Measurements from ENCODE around the gene PNMA6E.

The PNMA6E gene

GRCh38 chrX:153446950-153447580 is 45.9 kb upstream of the PNMA6E start:
- DNase-seq (ENCODE audit: extremely low spot score): no peak
- CTCF ChIA-PET: no interaction called here
- POLR2A ChIA-PET: no interaction called here
- TF ChIP-seq NFRKB (IDR thresholded peaks at IDR 0.05) (no peak), LEF1 (IDR thresholded peaks at IDR 0.05; ENCODE audit: borderline replicate concordance) (no peak), PKNOX1 (IDR thresholded peaks at IDR 0.05) (no peak), FOXA1 (IDR thresholded peaks at IDR 0.05) (no peak), BHLHE40 (IDR thresholded peaks at IDR 0.05; ENCODE audit: borderline replicate concordance) (no peak), FOXK2 (IDR thresholded peaks at IDR 0.05) (no peak), FOXM1 (IDR thresholded peaks at IDR 0.05; ENCODE audit: borderline replicate concordance) (no peak), L3MBTL2 (conservative IDR thresholded peaks at IDR 0.05) (no peak), SUZ12 (IDR thresholded peaks at IDR 0.05) (no peak), SP1 (IDR thresholded peaks at IDR 0.05) (no peak), TARDBP (IDR thresholded peaks at IDR 0.05) (no peak), HDGF (IDR thresholded peaks at IDR 0.05; ENCODE audit: borderline replicate concordance) (no peak), CTBP1 (IDR thresholded peaks at IDR 0.05; ENCODE audit: borderline replicate concordance) (no peak), ELF4 (IDR thresholded peaks at IDR 0.05) (no peak), ARNT (IDR thresholded peaks at IDR 0.05) (no peak), ZNF384 (IDR thresholded peaks at IDR 0.05) (no peak)

GRCh38 chrX:153446636-153446936 is 45.4 kb upstream of the PNMA6E start:
- no peak for DNase-seq (ENCODE audit: extremely low spot score)
- TF ChIP-seq FOXA1 (IDR thresholded peaks at IDR 0.05): no peak
- TF ChIP-seq HDGF (IDR thresholded peaks at IDR 0.05; ENCODE audit: borderline replicate concordance): no peak
- TF ChIP-seq FOXM1 (IDR thresholded peaks at IDR 0.05; ENCODE audit: borderline replicate concordance): no peak
- no peak for TF ChIP-seq PKNOX1 (IDR thresholded peaks at IDR 0.05)
- TF ChIP-seq TARDBP (IDR thresholded peaks at IDR 0.05): no peak
- no peak for TF ChIP-seq LEF1 (IDR thresholded peaks at IDR 0.05; ENCODE audit: borderline replicate concordance)
- no peak for TF ChIP-seq SUZ12 (IDR thresholded peaks at IDR 0.05)
- no peak for TF ChIP-seq BHLHE40 (IDR thresholded peaks at IDR 0.05; ENCODE audit: borderline replicate concordance)
- TF ChIP-seq SP1 (IDR thresholded peaks at IDR 0.05): no peak
- no peak for TF ChIP-seq ELF4 (IDR thresholded peaks at IDR 0.05)
- TF ChIP-seq FOXK2 (IDR thresholded peaks at IDR 0.05): no peak
- TF ChIP-seq ARNT (IDR thresholded peaks at IDR 0.05): no peak
- TF ChIP-seq L3MBTL2 (conservative IDR thresholded peaks at IDR 0.05): no peak
- TF ChIP-seq CTBP1 (IDR thresholded peaks at IDR 0.05; ENCODE audit: borderline replicate concordance): no peak
- TF ChIP-seq NFRKB (IDR thresholded peaks at IDR 0.05): no peak
- no peak for TF ChIP-seq ZNF384 (IDR thresholded peaks at IDR 0.05)
- ChIA-PET POLR2A (interaction anchor here (1.5 kb wide), 1 partner anchor 9 kb away, joined by 3 read pairs; no protein-coding TSS in a partner anchor), CTCF (no interaction called here)

GRCh38 chrX:153445856-153446635 is 44.9 kb upstream of the PNMA6E start, which contains the start of gene TREX2:
Gene TREX2 (minus strand): TSS chrX:153446056. CDS start chrX:153445430, 626 bp downstream.
- POLR2A ChIA-PET: interaction anchor here (1.5 kb wide), 1 partner anchor 8 kb away, joined by 3 read pairs; no protein-coding TSS in a partner anchor
- DNase-seq (ENCODE audit: extremely low spot score): no peak
- CTCF ChIA-PET: no interaction called here
- no peak for TF ChIP-seq SP1 (IDR thresholded peaks at IDR 0.05)
- TF ChIP-seq PKNOX1 (IDR thresholded peaks at IDR 0.05): no peak
- no peak for TF ChIP-seq TARDBP (IDR thresholded peaks at IDR 0.05)
- no peak for TF ChIP-seq CTBP1 (IDR thresholded peaks at IDR 0.05; ENCODE audit: borderline replicate concordance)
- no peak for TF ChIP-seq HDGF (IDR thresholded peaks at IDR 0.05; ENCODE audit: borderline replicate concordance)
- TF ChIP-seq FOXK2 (IDR thresholded peaks at IDR 0.05): no peak
- TF ChIP-seq LEF1 (IDR thresholded peaks at IDR 0.05; ENCODE audit: borderline replicate concordance): no peak
- no peak for TF ChIP-seq L3MBTL2 (conservative IDR thresholded peaks at IDR 0.05)
- TF ChIP-seq ARNT (IDR thresholded peaks at IDR 0.05): no peak
- TF ChIP-seq ELF4 (IDR thresholded peaks at IDR 0.05): no peak
- TF ChIP-seq FOXA1 (IDR thresholded peaks at IDR 0.05): no peak
- TF ChIP-seq SUZ12 (IDR thresholded peaks at IDR 0.05): no peak
- TF ChIP-seq ZNF384 (IDR thresholded peaks at IDR 0.05): no peak
- no peak for TF ChIP-seq NFRKB (IDR thresholded peaks at IDR 0.05)

GRCh38 chrX:153445106-153445855 is 44.1 kb upstream of the PNMA6E start:
- CTCF ChIA-PET: no interaction called here
- no peak for TF ChIP-seq BHLHE40 (IDR thresholded peaks at IDR 0.05; ENCODE audit: borderline replicate concordance)
- TF ChIP-seq NFRKB (IDR thresholded peaks at IDR 0.05): no peak
- TF ChIP-seq FOXM1 (IDR thresholded peaks at IDR 0.05; ENCODE audit: borderline replicate concordance): no peak
- no peak for TF ChIP-seq ARNT (IDR thresholded peaks at IDR 0.05)
- no peak for TF ChIP-seq SP1 (IDR thresholded peaks at IDR 0.05)
- DNase-seq (ENCODE audit: extremely low spot score): no peak
- POLR2A ChIA-PET: interaction anchor here (1.5 kb wide), 1 partner anchor 8 kb away, joined by 3 read pairs; no protein-coding TSS in a partner anchor

- CTCF ChIA-PET: no interaction called here
- POLR2A ChIA-PET: no interaction called here
- TF ChIP-seq PKNOX1 (IDR thresholded peaks at IDR 0.05) (no peak), FOXK2 (IDR thresholded peaks at IDR 0.05) (no peak)
- DNase-seq (ENCODE audit: extremely low spot score): no peak
Measured at GRCh38 chrX:153444333-153445011, 43.3 kb upstream of the PNMA6E start.
